HepG2 (cell line): ENCODE data around the gene PRR4. TPM values are rescaled to one million over a fixed set of nuclear protein-coding genes. Genes with fewer than 3 reads are reported as not detected.

Experiments used
- ATAC-seq: fragments of 200-7000 bp; cut with Tn5 transposase; 3 replicates; pipeline ENCODE4 v1.9.1; 2020; ENCODE audit warnings: mild to moderate bottlenecking, moderate library complexity
- BruUV-seq: library from RNA; stranded (reverse); fragments of 400-500 nt; replicated peaks from 2 replicates; lab custom pipeline; 2021; lab: Mats Ljungman, UMichigan
- CTCF ChIA-PET: fragments of 300-600 bp; formaldehyde crosslinking; extraction: SDS; loops from one replicate; lab custom pipeline; 2021; ENCODE audit warnings: low total read pairs, inconsistent platforms, low intra/inter-chr PET ratio; lab: Yijun Ruan, JAX
- POLR2A ChIA-PET: fragments of 350-600 bp; sonication (Branson Sonifier 250); formaldehyde crosslinking; loops from one replicate; lab custom pipeline; 2020; ENCODE audit warnings: antibody characterized with exemption, inconsistent platforms; lab: Yijun Ruan, JAX
- DNase-seq: peaks from one replicate; pipeline ENCODE4 v3.0.0-alpha.2; 2015; ENCODE audit warnings: low spot score
- FAIRE-seq: peaks from 3 replicates; lab custom pipeline; 2011; peaks lifted over from hg19 to GRCh38; lab: Jason Lieb, UNC
- H2AFZ ChIP-seq: one replicate; pipeline ENCODE4 v1.6.1; 2011; ENCODE audit warnings: low read length, inconsistent platforms
- H3K27ac ChIP-seq: fragments of 300-600 bp; 3 replicates; pipeline ENCODE4 v1.8.0; 2011; ENCODE audit warnings: mixed run types, mild to moderate bottlenecking, mixed read lengths, low read length, inconsistent platforms; ENCODE audit not compliant: insufficient read depth; ENCODE audit errors: extremely low read length
- H3K27me3 ChIP-seq, 2 experiments: fragments of 200-600 bp in 1 of 2; 2 replicates in 1 of 2; 3 replicates in 1 of 2; pipeline versions ENCODE4 v1.6.0 to v1.8.0; 2011; ENCODE audit warnings: low read length in 2 of 2, mild to moderate bottlenecking in 2 of 2, moderate library complexity in 2 of 2, inconsistent platforms in 1 of 2; ENCODE audit not compliant: insufficient read depth in 2 of 2, control insufficient read depth in 1 of 2
- H3K36me3 ChIP-seq, 2 experiments: fragments of 200-600 bp in 1 of 2; replicated peaks in 1 of 2; 2 replicates in 1 of 2; 3 replicates in 1 of 2; pipeline versions ENCODE4 v1.5.1 to v1.8.0; 2011; ENCODE audit warnings: low read length in 2 of 2, inconsistent platforms in 1 of 2; ENCODE audit not compliant: insufficient read depth in 2 of 2, control insufficient read depth in 1 of 2
- H3K4me1 ChIP-seq: 2 replicates; pipeline ENCODE4 v1.5.1; 2012; ENCODE audit warnings: low read length, inconsistent platforms; ENCODE audit not compliant: insufficient read depth
- H3K4me2 ChIP-seq: 2 replicates; pipeline ENCODE4 v1.6.0; 2011; ENCODE audit warnings: low read depth, low read length, inconsistent platforms
- H3K4me3 ChIP-seq, 3 experiments: fragments of 200-600 bp in 1 of 3; sonication (generic), shearing (Covaris generic) in 1 of 3; replicated peaks in 1 of 3; 2 replicates each; pipeline ENCODE4 v1.5.1; 2011 to 2016; ENCODE audit warnings: low read length in 3 of 3, inconsistent platforms in 2 of 3, low read depth in 2 of 3, mild to moderate bottlenecking in 2 of 3, control low read depth in 1 of 3, mixed read lengths in 1 of 3; ENCODE audit not compliant: insufficient read depth in 1 of 3
- H3K79me2 ChIP-seq: one replicate; pipeline ENCODE4 v1.6.1; 2011; ENCODE audit warnings: low read length, inconsistent platforms; ENCODE audit not compliant: insufficient read depth
- H3K9ac ChIP-seq: 2 replicates; pipeline ENCODE4 v1.6.0; 2011; ENCODE audit warnings: mild to moderate bottlenecking, low read depth, low read length, inconsistent platforms; ENCODE audit not compliant: insufficient read depth
- H3K9me3 ChIP-seq: 2 replicates; pipeline ENCODE4 v1.5.1; 2012; ENCODE audit warnings: mild to moderate bottlenecking, low read length
- H4K20me1 ChIP-seq: 2 replicates; pipeline ENCODE4 v1.6.0; 2011; ENCODE audit warnings: inconsistent platforms, mild to moderate bottlenecking, low read length, moderate library complexity; ENCODE audit not compliant: insufficient read depth
- MTF1 ChIP-seq: sonication (generic); formaldehyde crosslinking; IDR thresholded peaks from 2 replicates; pipeline ENCODE4 v1.5.0; 2020; ENCODE audit warnings: missing genetic modification reagents
- ZNF34 ChIP-seq: sonication (generic); formaldehyde crosslinking; IDR thresholded peaks from 2 replicates; pipeline ENCODE4 v1.4.0; 2020; ENCODE audit warnings: mild to moderate bottlenecking, missing genetic modification reagents, borderline replicate concordance
- ZNF629 ChIP-seq: sonication (generic); formaldehyde crosslinking; conservative IDR thresholded peaks from 2 replicates; pipeline ENCODE4 v1.5.0; 2020; ENCODE audit warnings: missing genetic modification reagents
- WGBS: methylation state at CpG from one replicate; pipeline ENCODE4 v1.1.6; 2017; ENCODE audit warnings: low lambda C conversion rate; 5-methylcytosine and 5-hydroxymethylcytosine counted together
- in situ Hi-C: cut with HindIII; loops from 2 replicates; pipeline ENCODE4 v1.10.0; 2017; ENCODE audit warnings: low pct_unique_long_range_greater_than_20kb; ENCODE audit not compliant: extremely low pct_ligation_motif_present
- intact Hi-C: fragments of 100-400 bp; cut with micrococcal nuclease; formaldehyde crosslinking; loops from one replicate; pipeline ENCODE4 v1.10.0; 2022; ENCODE audit not compliant: unreplicated experiment
- polyA plus RNA-seq, 8 experiments: library from polyadenylated mRNA; depleted of rRNA in 3 of 8; stranded (reverse) in 7 of 8; unstranded in 1 of 8; fragments of >200 nt; fragmentation: Illumina TruSeq in 4 of 8; extraction: Trizol in 4 of 8; gene quantifications; 2 replicates each; pipeline versions ENCODE4 v1.2.1 to v1.2.3, GENCODE V29; 2011 to 2016; ENCODE audit warnings: low read depth in 4 of 8, missing spikeins in 1 of 8, mixed read lengths in 1 of 8; ENCODE audit not compliant: insufficient read depth in 1 of 8
- total RNA-seq, 5 experiments: library from RNA; depleted of rRNA; stranded (reverse); fragments of >200 nt; fragmentation: Illumina TruSeq; extraction: Trizol; gene quantifications; 2 replicates each; pipeline ENCODE4 v1.2.3, GENCODE V29; 2016; ENCODE audit warnings: low read depth in 1 of 5

Gene PRR4
- total and polyA plus RNA-seq, 2 of the 13 experiments (the other 11 are each of a cell fraction or from before 2014, with no cell fraction given), result 2.3 to 5.4 TPM

- Histone ChIP-seq H3K27ac (no peak overlapping the region), H3K36me3 (peaks cover 7 to 14% of the 10 kb centered on the region in 2 experiments), H3K9ac (no peak overlapping the region), H3K4me3 (no peak overlapping the region), H4K20me1 (no peaks in the 10 kb centered on the region), H3K79me2 (no peaks in the 10 kb centered on the region), H3K4me1 (no peaks in the 10 kb centered on the region), H3K4me2 (no peak overlapping the region), H3K27me3 (no peaks in the 10 kb centered on the region), H2AFZ (no peak overlapping the region), H3K9me3 (peaks cover 10% of the 10 kb centered on the region)
- no peak for FAIRE-seq
- no TSS peak for BruUV-seq
- ChIA-PET CTCF (no interaction called here), POLR2A (no interaction called here)
- no peak for ATAC-seq
- TF ChIP-seq ZNF34 (CRISPR knock-in tag), result no peak
- in situ Hi-C loops (no loop called here), intact Hi-C loops (no loop called here)
- WGBS, result 97% methylated on average over 4 of the region's 4 CpGs
- DNase-seq, result no peak
These were observed 2.1 kb upstream of the PRR4 start for GRCh38 chr12:10851243-10851858.

DNA sequence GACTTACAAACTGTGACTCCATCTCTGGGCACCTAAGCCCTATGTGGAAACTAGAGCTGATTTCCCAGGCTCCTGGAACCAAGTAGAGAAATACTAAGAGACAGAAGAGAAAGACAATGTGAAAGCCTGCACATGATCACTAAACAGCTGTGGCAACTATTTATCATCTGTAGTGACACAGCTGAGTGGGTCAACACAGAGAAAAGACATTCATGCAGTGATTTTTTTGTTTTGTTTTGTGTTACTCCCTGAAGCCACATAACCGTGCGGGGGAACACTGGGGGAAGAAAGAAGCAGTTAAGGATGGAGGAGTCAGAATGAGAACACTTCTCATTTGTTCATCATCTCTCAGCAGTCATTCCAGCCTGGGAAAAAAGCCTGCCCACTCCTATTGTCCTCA is 1.5 kb downstream of the PRR4 start:
- H3K4me1 ChIP-seq, result no peaks in the 10 kb centered on the region
- no TSS peak for BruUV-seq
- TF ChIP-seq MTF1 (CRISPR knock-in tag) (no peak), ZNF629 (CRISPR knock-in tag) (no peak)
- TF ChIP-seq, all 625 proteins: peak for 0
- WGBS, result 50% methylated on average over 2 of the region's 2 CpGs
- intact Hi-C loops, result no loop called here
- in situ Hi-C loops, result no loop called here
- Histone ChIP-seq H3K27me3 (no peaks in the 10 kb centered on the region), H3K9me3 (no peaks in the 10 kb centered on the region), H3K27ac (no peak overlapping the region), H3K36me3 (peaks cover 5% of the 10 kb centered on the region in 2 experiments; a peak in 3 of 5 replicates), H3K4me3 (no peak overlapping the region), H3K4me2 (no peak overlapping the region), H3K79me2 (no peaks in the 10 kb centered on the region), H2AFZ (no peak overlapping the region), H3K9ac (no peak overlapping the region), H4K20me1 (no peaks in the 10 kb centered on the region)
- FAIRE-seq, result no peak
- CTCF ChIA-PET, result no interaction called here
- POLR2A ChIA-PET, result no interaction called here
- ATAC-seq, result no peak
- no peak for DNase-seq
